ENCODE results near the gene NCMAP.
A peak's percentile ranks its signal among the peaks of the same experiment; 100 is the strongest.
"Not testable (repeated sequence)": the region's sequence is repeated elsewhere in the genome, so short reads cannot be mapped to it uniquely, and the experiment has no call there.

Gene NCMAP, protein sequence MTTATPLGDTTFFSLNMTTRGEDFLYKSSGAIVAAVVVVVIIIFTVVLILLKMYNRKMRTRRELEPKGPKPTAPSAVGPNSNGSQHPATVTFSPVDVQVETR

GRCh38 chr1:24555591-24556413, at the start of gene NCMAP:
Gene NCMAP (plus strand): TSS chr1:24556087. CDS start chr1:24595431, 39,344 bp downstream.
- peak; percentile 9 for DNase-seq (ENCODE audit: low spot score)

DNA sequence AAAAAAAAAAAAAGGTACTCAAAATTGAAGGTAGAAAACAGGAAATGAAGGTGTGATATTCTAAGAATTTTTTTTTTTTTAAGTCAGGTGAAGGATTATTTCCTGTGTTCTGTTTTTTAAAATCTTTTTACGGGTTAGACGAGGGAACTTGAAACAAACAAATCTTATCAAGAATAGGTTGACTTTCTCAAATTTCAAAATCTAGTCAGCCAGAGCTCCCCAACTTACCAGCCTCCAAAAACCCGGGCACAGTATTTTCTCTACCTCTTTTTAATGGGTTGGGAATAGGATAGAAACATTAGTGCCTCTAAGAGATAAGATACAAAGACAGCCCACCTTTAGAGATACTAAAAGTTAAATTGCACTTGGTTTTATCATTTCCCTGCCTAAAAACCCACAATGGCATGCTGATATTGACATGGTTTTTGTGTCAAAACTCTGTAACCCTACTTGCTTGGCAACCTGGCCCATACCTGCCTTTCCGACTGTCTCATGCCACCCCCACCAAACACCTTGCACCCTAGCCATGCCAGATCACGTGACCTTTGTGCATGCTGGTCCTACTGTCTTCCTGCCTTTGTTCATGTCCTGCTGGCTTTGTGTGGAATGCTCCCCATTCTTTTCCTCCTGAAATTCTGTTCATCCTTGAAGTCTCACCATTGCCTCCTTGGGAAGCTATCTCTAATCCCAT, 49.1 kb upstream of the NCMAP start:
- DNase-seq (ENCODE audit: low spot score) = no peak

DNA sequence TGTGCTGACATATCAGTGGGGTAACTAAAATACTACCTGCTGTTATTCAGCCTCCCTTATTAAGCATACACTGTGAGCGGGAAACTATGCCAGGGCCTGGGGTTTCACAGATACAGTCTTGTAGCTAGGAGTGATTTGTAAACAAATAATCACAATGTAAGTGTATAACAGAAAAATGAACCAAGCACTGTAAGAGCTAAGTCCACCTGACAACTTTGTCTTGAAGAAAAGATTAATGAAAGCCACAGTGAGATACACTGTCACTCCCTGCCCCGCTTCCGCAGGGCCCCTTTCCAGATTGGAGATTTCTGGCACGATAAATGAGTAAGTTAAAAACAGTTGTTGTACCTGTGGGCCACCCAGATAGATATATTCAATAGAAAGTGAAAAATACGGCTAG, 48.5 kb upstream of the NCMAP start:
- no peak for DNase-seq (ENCODE audit: low spot score)

- DNase-seq (ENCODE audit: low spot score) = no peak
These were observed 47.0 kb upstream of the NCMAP start for GRCh38 chr1:24508911-24509310.

DNA sequence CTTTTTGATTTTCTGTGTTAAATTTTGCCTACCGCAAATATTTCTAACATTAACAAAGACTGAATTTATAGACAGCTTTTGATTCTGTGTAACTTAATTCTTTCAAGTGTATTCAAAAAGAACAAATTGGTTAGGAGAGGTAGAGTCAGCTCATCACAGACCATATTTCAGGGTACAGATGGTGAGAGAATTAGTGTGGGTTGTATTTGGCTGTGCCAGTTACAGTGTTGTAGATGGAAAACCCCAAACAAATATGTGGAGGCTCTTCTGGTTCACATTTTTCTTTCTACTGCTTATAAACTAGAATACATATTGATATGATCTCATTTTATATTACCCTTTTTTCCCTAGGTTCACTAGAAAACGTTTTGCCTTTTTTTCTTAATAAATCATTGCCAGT, 42.2 kb upstream of the NCMAP start:
- no peak for DNase-seq (ENCODE audit: low spot score)

DNA sequence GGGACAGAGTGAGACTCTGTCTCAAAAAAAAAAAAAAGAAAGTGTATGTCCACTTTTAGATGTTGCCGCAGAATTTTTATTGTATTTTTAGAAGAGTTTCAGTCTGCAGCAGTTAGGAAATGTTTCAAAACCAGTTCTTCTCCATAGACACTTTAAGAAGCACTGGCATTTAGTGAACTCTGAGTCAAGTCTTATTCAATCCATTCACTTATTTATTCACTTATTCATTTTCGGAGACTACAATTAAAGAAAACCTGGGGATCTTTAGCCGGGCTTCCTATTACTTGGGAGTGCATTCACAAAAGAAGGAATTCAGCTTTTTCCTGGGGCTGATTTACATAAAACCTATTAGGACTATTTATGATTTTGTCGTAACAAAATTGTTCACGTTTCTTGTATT, 40.9 kb upstream of the NCMAP start:
- DNase-seq (ENCODE audit: low spot score) = no peak

DNA sequence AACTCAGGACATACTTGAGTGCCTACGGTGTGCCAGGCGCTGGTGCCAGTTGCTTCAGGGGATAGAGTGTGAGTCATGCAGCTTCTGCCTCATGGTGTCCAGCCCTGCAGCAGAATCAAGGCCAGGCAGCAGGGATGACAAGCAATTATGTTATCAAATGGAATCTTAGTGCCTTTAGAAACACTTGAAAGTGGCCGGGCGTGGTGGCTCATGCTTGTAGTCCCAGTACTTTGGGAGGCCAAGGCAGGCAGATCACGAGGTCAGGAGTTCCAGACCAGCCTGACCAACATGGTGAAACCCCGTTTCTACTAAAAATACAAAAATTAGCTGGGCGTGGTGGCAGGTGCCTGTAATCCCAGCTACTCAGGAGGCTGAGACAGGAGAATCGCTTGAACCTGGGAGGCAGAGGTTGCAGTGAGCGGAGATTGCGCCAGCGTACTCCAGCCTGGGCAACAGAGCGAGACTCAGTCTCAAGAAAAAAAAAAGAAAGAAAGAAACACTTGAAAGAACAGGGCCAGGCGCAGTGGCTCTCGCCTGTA, 40.1 kb upstream of the NCMAP start:
- DNase-seq (ENCODE audit: low spot score) = peak; percentile 47

- DNase-seq (ENCODE audit: low spot score) = no peak
These were observed 39.4 kb upstream of the NCMAP start for GRCh38 chr1:24516506-24516905.

DNA sequence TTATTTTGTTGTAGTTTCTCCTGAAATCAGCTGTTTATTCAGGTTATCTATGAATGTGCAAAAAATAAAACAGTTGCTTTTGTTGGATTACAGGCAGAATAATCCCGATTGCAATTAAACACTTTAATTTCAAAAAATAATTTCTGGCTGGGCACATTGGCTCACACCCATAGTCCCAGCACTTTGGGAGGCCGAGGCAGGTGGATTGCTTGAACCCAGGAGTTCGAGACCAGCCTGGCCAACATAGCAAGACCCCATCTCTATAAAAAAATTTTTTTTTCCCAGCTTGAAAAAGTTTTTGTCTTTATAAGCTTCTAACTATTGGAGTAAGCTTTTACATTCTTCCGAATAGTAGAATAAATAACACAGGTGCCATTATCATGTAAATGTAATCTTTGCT, 38.0 kb upstream of the NCMAP start:
- DNase-seq (ENCODE audit: low spot score) = no peak

GRCh38 chr1:24520282-24520681, 35.6 kb upstream of the NCMAP start:
- DNase-seq (ENCODE audit: low spot score) = not testable (repeated sequence)

DNA sequence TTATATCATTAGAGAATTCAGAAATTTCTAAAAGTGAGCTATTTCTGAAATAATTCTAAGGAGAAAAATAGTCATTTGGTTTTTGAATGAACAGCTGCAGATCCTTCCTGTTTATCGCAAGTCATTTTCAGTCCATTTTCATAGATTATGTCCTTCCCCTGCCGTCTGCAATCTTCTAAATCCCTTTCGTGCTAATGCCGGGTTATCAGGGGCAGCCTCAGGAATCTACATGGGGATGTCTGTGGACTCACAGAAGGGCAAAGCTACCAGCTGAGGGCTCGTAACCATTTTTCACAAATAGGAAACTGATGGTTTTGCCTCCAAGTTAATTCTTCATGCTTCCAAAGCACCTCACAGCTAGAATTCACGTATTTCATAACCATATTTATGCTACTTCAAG, 30.3 kb upstream of the NCMAP start:
- DNase-seq (ENCODE audit: low spot score) = no peak

- no peak for DNase-seq (ENCODE audit: low spot score)
These were observed 29.8 kb upstream of the NCMAP start for GRCh38 chr1:24526045-24526444.

- DNase-seq (ENCODE audit: low spot score) = peak; percentile 15
These were observed 28.8 kb upstream of the NCMAP start for GRCh38 chr1:24526940-24527542.

GRCh38 chr1:24528744-24529143, 27.1 kb upstream of the NCMAP start:
- no peak for DNase-seq (ENCODE audit: low spot score)

GRCh38 chr1:24529292-24529691, 26.6 kb upstream of the NCMAP start:
- DNase-seq (ENCODE audit: low spot score) = not testable (repeated sequence)

- peak; percentile 24 for DNase-seq (ENCODE audit: low spot score)
These were observed 20.9 kb upstream of the NCMAP start for GRCh38 chr1:24535021-24535424.

GRCh38 chr1:24535778-24536177, 20.1 kb upstream of the NCMAP start:
- no peak for DNase-seq (ENCODE audit: low spot score)

- DNase-seq (ENCODE audit: low spot score) = peak; percentile 67
These were observed 19.5 kb upstream of the NCMAP start for GRCh38 chr1:24536391-24536840.

DNA sequence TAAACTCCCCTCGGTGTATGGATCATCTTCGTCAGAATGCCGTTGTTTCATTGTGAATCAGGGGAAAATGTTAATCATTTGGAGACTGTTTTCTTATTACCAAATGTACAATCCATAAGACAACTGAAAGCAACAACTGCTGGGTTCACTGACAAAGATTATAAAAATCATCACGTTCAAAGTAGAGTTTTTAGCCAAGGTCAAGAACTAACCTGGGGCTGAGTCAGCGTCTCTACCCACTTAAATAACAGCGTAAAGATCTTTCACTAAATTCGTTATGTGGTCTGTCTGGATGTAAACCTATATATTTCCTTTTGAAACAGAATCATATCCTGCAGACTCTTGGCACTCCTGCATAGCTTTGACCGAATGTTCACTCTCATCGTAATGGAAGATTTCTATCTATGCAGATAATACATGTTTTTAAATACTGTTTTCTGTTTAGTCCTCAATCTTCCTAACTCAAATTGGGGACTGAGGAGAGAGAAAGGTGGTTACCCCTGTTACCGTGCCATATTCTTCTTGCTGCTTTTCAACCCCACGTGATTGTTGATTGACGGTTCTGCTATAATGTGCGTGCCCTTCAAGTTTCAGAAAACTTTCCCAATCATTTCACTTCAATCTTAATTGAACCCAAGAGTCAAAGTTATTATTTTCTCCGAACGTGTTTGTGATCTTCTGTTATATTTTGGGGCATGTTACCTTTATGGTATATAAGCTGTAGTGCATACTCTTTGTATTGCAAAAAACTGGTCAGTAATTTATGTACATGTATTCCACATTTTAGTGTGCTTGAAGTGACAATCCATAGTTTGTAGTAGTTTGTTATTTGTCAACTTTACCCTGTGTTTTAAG, 15.6 kb upstream of the NCMAP start:
- DNase-seq (ENCODE audit: low spot score) = no peak

DNA sequence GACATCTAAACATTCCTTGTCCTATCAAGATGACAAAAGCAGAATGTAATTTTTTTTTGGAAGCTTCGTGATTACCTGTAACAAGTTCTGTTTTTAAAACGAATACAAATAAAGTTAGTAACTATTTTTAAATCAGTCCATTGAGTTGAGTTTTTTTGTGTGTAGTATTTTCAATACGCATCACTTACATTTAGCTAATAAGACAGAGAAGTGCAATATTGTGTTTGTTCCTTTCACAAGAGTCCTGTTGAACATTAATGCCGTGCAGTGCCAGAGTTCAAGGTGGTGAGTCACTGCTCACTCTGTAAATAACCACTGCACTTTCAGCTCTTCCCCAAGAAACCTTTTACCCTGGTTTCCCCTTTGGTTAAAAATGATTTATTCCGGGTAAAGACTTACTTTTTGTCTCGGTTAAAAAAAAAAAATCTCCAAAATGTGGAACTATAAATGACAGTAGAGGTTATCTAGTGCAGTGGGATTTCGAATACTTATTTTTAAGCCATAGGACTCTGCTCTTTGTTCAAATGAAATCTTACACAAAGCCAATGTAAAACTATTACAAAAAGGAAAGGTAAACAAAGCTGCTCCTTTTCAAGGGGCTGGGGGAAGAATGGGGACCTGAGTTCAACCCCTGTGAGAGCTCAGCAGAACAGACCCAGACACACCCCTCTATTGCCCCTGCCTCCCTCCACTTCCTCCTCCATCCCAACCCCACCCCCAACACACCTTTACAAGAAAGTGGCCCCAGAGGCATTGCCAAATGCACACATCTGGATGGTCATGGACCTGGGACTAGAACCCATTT, 14.8 kb upstream of the NCMAP start:
- DNase-seq (ENCODE audit: low spot score) = peak; percentile 76
